IPS DF 19.7 (cell line): ENCODE data around the gene BPIFA1.

Experiments used
- DNase-seq: peaks from one replicate; pipeline ENCODE4 v3.0.0-alpha.2; 2013; ENCODE audit warnings: low read depth, low spot score

Gene BPIFA1

GRCh38 chr20:33277471-33278441, 42.0 kb downstream of the BPIFA1 start:
- no peak for DNase-seq

GRCh38 chr20:33278700-33279099, 42.9 kb downstream of the BPIFA1 start:
- no peak for DNase-seq

GRCh38 chr20:33279261-33279910, 43.6 kb downstream of the BPIFA1 start:
- DNase-seq: no peak

DNA sequence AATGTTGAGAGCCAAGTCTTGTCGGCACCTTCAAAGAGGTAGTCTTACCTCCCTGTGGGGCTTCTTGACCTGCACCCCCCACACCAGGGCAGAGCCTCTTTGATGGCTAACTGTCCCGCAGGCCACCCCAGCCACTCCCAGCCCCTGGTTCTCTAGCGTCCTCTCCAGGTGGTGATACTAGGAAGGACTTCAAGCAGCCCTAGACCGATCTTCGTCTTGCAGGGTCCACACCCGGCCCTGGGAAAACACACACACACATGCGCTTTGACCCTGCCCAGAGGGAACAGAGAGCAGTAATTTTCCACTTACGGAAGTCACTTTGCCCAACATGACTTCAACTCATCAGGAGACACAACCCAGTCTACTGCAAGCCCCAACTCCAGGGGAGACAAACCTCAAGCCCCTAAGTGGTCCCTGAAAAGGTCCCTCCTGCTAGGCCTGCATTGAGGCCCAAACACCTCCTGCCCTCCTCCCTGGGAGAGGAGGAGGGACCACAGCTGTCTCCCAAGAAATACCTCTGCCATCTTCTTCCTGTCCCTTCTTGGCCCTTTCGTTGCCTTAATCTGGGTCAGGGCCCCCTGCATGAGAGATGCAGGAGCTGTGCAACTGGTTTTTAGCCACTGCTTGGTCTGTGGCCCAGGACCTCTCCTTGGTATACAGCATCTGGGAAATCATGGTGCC, 44.3 kb downstream of the BPIFA1 start:
- no peak for DNase-seq

DNA sequence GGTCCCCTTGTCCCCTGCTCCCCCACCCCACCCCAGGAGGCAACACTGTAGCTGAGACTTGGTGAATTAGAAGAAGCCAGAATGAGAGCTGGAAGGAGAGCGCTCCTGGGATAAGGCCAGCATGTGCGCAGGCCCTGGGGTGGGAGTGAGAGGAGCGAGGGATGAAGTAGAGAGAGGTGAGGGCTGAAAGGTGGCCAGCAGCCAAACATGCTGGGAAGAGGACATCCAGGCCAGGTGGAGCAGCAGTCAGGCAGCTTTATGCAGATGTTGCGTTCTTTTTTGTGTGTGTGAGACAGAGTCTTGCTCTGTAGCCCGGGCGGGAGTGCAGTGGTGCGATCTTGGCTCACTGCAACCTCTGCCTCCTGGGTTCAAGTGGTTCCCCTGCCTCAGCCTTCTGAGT, 45.0 kb downstream of the BPIFA1 start:
- DNase-seq: no peak

GRCh38 chr20:33281550-33282146, 45.9 kb downstream of the BPIFA1 start:
- DNase-seq: no peak

- DNase-seq: no peak
Observed at GRCh38 chr20:33282196-33282934, 46.6 kb downstream of the BPIFA1 start.

- no peak for DNase-seq
Observed at GRCh38 chr20:33282991-33283555, 47.3 kb downstream of the BPIFA1 start, which contains the start of gene BPIFB1. Gene BPIFB1 (plus strand): TSS chr20:33283214. CDS start chr20:33286074, 2,860 bp downstream.

GRCh38 chr20:33284284-33284683, 48.5 kb downstream of the BPIFA1 start:
- DNase-seq: no peak

- no peak for DNase-seq
Observed at GRCh38 chr20:33284937-33285336, 49.1 kb downstream of the BPIFA1 start.

DNA sequence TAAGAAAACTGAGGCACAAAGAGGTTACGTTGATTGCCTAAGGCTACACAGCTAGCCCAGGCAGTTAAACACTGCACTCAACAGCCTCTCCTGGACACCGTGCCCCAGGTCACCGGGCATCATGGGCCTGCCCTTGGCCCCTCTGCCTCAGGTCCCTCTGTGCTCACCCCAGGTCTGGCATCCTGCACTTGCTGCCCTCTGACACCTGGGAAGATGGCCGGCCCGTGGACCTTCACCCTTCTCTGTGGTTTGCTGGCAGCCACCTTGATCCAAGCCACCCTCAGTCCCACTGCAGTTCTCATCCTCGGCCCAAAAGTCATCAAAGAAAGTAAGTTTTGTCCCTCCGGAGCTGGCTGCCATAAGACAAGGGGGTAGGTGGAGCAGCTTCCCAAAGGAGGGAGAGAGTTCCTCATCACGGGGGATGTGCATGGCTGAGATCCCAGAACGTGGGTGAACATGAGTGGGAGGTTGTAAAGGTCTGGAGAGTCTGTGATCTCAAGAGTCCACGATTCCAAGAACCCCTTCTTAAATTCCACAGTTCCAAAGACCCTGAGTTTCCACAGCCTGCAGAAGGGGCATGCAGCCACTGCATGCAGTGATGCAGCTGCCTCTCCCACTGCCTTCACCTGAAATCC, 50.2 kb downstream of the BPIFA1 start:
- no peak for DNase-seq

DNA sequence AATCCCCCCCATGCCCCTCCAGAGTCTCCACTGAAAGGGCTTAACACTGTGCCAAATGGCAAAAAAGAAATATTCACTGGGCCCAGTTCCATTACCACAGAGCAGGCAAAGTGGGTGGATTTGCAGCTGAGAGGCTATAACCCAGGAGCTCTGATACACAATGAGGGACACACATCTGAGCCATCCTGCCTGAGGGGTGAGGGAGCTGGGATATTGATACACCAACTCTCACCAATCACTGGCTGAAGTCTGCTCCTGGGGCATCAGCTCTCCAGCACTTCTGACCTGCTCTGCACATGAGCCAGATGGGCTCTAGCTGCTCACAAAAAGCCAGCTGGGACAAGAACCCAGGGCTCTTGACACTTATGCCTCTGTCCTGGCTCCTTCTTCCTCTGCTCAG, 52.1 kb downstream of the BPIFA1 start:
- DNase-seq: no peak

DNA sequence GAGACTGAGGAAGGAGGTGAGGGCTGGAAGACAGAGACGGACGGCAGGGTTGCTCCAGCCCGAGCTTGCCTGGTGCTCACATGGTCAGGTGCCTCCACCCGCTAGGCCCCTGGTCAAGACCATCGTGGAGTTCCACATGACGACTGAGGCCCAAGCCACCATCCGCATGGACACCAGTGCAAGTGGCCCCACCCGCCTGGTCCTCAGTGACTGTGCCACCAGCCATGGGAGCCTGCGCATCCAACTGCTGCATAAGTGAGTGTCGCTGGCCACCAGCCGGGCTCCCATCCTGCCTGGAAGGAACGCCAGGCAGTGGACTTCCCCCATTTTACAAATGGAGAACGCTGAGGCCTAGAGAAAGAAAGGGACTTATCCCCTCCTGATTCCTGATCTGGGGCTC, 55.1 kb downstream of the BPIFA1 start:
- DNase-seq: no peak

DNA sequence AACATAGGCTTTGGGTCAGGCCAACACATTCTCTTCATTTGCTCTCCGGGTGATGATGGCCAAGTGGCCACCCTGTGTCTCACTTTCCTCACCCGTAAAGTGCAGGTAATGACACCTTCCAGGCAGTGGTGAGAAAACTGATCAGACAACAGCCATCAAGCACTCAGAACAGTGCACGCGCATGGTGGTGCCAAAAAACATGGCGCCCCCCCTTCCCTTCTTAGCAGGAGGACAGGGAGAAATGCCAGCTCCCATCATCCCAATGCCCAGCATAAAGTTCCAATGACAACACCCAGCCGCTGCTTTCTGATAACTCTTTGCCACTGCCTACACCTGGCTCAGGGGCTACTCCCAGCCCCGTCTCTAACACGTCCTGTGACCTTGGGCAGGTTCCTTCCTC, 55.6 kb downstream of the BPIFA1 start:
- DNase-seq: no peak

GRCh38 chr20:33291830-33292355, 56.1 kb downstream of the BPIFA1 start:
- DNase-seq: peak; percentile 30
